Kidney (tissue), 14 donors: ENCODE results near the gene SPTAN1. TPM values are rescaled to one million over a fixed set of nuclear protein-coding genes. Genes with fewer than 3 reads are reported as not detected.
A peak's percentile ranks its signal among the peaks of the same experiment; 100 is the strongest.
"Not testable (repeated sequence)": the region's sequence is repeated elsewhere in the genome, so short reads cannot be mapped to it uniquely, and the experiment has no call there.

Source experiments
- DNase-seq, 5 donors: peaks; one replicate each; pipeline ENCODE4 v3.0.0-alpha.2; 2013 to 2020
- FAIRE-seq: peaks from 2 replicates; lab custom pipeline; 2012; peaks lifted over from hg19 to GRCh38; lab: Jason Lieb, UNC
- H3K27ac ChIP-seq, 2 donors: one replicate each; pipeline ENCODE4 v1.7.0; 2013; ENCODE audit warnings: low read depth in 2 of 2, low read length in 2 of 2, inconsistent platforms in 1 of 2
- H3K27me3 ChIP-seq: one replicate; pipeline ENCODE4 v1.7.1; 2013; ENCODE audit warnings: low read length, inconsistent platforms; ENCODE audit not compliant: control insufficient read depth, insufficient read depth
- H3K36me3 ChIP-seq, 3 donors: one replicate each; pipeline versions ENCODE4 v1.7.0 to v1.7.1; 2013; ENCODE audit warnings: low read length in 3 of 3, control low read depth in 1 of 3, inconsistent platforms in 1 of 3; ENCODE audit not compliant: insufficient read depth in 3 of 3, control insufficient read depth in 2 of 3
- H3K4me1 ChIP-seq, 3 donors: one replicate each; pipeline versions ENCODE4 v1.7.0 to v1.7.1; 2013; ENCODE audit warnings: low read length in 3 of 3, inconsistent platforms in 1 of 3, low read depth in 1 of 3; ENCODE audit not compliant: control insufficient read depth in 2 of 3, insufficient read depth in 2 of 3
- H3K4me3 ChIP-seq, 3 donors: one replicate each; pipeline versions ENCODE4 v1.7.0 to v1.8.1; 2013; ENCODE audit warnings: low read length in 3 of 3, control low read depth in 1 of 3, inconsistent platforms in 1 of 3
- H3K9ac ChIP-seq, 3 donors: one replicate each; pipeline versions ENCODE4 v1.7.0 to v1.7.1; 2013; ENCODE audit warnings: low read length in 3 of 3, control low read depth in 1 of 3, inconsistent platforms in 1 of 3
- H3K9me3 ChIP-seq, 3 donors: one replicate each; pipeline versions ENCODE4 v1.7.0 to v1.7.1; 2013; ENCODE audit warnings: low read length in 3 of 3, control low read depth in 1 of 3, inconsistent platforms in 1 of 3; ENCODE audit not compliant: control insufficient read depth in 2 of 3, insufficient read depth in 1 of 3
- intact Hi-C: fragments of 100-400 bp; cut with DNase I; formaldehyde crosslinking; loops from one replicate; pipeline ENCODE4 v1.11.1; 2022
- polyA plus RNA-seq: library from polyadenylated mRNA; stranded (reverse); fragments of 350-450 nt; fragmentation: Illumina TruSeq; extraction: RNeasy Lipid Tissue Mini Kit (QIAGEN cat#74804); gene quantifications from one replicate; pipeline ENCODE4 v1.2.3, GENCODE V29; 2014; ENCODE audit warnings: low read depth, low replicate concordance; ENCODE audit not compliant: insufficient read depth
- total RNA-seq: library from RNA; stranded (reverse); fragmentation: NEBNext Ultra II Directional; extraction: Animal tissue kit (Norgen Biotek cat#: 25700); gene quantifications from one replicate; pipeline ENCODE4 v1.2.1, GENCODE V29; 2021
- TF ChIP-seq, protein P1 (sequence below): IDR thresholded peaks from 3 replicates; pipeline ENCODE4 v1.5.1; 2012; ENCODE audit warnings: mild to moderate bottlenecking, moderate library complexity, borderline replicate concordance; ENCODE audit not compliant: insufficient read depth; ENCODE audit errors: extremely low read depth
- donor health status: control.
- donor health status: control.
- donor health status: control.
- donor health status: control.
- donor health status: control.
- donor health status: DM: yes; HTN: yes; CAD: no.
- donor health status: Normal renal cell carcinoma (clear cell type).

The SPTAN1 gene
- total and polyA plus RNA-seq, 2 donors from 2014 or later: 210 to 354 TPM

- FAIRE-seq (no peak), DNase-seq (peak; percentile 92 to 98 (median 95))
- H3K9me3 ChIP-seq: no peaks in the 10 kb centered on the region
- no peaks in the 10 kb centered on the region for H3K36me3 ChIP-seq
- intact Hi-C loops: no loop called here
- H3K4me1 ChIP-seq: no peaks in the 10 kb centered on the region
- no peaks in the 10 kb centered on the region for H3K27me3 ChIP-seq
- H3K4me3 ChIP-seq: peak within 1 kb of the TSS; percentile 74 to 81 (median 81)
- TF ChIP-seq, protein P1, sequence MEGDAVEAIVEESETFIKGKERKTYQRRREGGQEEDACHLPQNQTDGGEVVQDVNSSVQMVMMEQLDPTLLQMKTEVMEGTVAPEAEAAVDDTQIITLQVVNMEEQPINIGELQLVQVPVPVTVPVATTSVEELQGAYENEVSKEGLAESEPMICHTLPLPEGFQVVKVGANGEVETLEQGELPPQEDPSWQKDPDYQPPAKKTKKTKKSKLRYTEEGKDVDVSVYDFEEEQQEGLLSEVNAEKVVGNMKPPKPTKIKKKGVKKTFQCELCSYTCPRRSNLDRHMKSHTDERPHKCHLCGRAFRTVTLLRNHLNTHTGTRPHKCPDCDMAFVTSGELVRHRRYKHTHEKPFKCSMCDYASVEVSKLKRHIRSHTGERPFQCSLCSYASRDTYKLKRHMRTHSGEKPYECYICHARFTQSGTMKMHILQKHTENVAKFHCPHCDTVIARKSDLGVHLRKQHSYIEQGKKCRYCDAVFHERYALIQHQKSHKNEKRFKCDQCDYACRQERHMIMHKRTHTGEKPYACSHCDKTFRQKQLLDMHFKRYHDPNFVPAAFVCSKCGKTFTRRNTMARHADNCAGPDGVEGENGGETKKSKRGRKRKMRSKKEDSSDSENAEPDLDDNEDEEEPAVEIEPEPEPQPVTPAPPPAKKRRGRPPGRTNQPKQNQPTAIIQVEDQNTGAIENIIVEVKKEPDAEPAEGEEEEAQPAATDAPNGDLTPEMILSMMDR: no peak
- peak within 1 kb of the TSS; percentile 100 for H3K27ac ChIP-seq
- H3K9ac ChIP-seq: peak within 1 kb of the TSS; percentile 57 to 96 (median 91)
Measured at GRCh38 chr9:128656416-128657343, 104.3 kb downstream of the SPTAN1 start, which contains the start of gene DYNC2I2. DYNC2I2 (minus strand) TSS chr9:128656847; CDS start chr9:128656726, 121 bp downstream.

GRCh38 chr9:128657344-128657704 is 104.9 kb downstream of the SPTAN1 start:
- peak overlapping the region; percentile 57 to 96 (median 91) for H3K9ac ChIP-seq
- intact Hi-C loops: no loop called here
- TF ChIP-seq, protein P1: no peak
- no peak for DNase-seq
- no peaks in the 10 kb centered on the region for H3K36me3 ChIP-seq
- FAIRE-seq: no peak
- H3K4me3 ChIP-seq: peak overlapping the region in 2 of 3 donors; percentile 74 to 81
- no peaks in the 10 kb centered on the region for H3K4me1 ChIP-seq
- H3K27me3 ChIP-seq: no peaks in the 10 kb centered on the region
- H3K9me3 ChIP-seq: no peaks in the 10 kb centered on the region
- peak overlapping the region; percentile 100 for H3K27ac ChIP-seq

DNA sequence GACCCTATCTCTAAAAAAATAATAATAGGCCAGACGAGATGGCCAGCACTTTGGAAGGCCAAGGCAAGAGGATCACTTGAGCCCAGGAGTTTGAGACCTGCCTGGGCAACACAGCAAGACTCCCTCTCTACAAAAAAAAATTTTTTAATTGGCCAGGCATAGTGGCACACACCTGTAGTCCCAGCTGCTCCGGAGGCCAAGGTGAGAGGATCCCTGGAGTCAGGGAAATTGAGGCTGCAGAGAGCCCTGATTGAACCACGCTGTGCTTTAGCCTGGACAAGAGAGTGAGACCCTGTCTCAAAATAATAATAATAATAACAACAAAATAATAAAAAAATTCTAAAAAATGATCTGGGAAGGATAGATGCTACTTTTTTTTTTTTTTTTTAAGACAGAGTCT is 105.4 kb downstream of the SPTAN1 start:
- no peak for FAIRE-seq
- intact Hi-C loops: no loop called here

DNA sequence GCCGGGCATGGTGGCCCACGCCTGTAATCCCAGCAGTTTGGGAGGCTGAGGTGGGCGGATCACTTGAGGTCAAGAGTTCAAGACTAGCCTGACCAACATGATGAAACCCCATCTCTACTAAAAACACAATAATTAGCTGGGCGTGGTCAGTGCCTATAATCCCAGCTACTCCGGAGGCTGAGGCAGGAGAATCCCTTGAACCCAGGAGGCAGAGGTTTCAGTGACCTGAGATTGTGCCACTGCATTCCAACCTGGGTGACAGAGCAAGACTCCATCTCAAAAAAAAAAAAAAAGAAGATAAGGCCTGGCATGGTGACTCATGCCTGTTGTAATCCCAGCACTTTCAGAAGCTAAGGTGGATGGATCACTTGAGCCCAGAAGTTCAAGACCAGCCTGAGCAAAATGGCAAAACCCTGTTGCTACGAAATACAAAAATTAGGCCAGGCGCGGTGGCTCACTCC is 114.1 kb downstream of the SPTAN1 start:
- H3K27me3 ChIP-seq, H3K4me1 ChIP-seq, H3K36me3 ChIP-seq, H3K4me3 ChIP-seq, DNase-seq, FAIRE-seq, intact Hi-C loops, H3K9me3 ChIP-seq, H3K27ac ChIP-seq, H3K9ac ChIP-seq: not testable (repeated sequence)

More for the DNA sequence above, 105.4 kb downstream of the SPTAN1 start:
- Histone ChIP-seq H3K36me3 (no peaks in the 10 kb centered on the region), H3K4me1 (no peaks in the 10 kb centered on the region), H3K27ac (no peak overlapping the region), H3K27me3 (no peaks in the 10 kb centered on the region), H3K4me3 (no peak overlapping the region), H3K9ac (no peak overlapping the region), H3K9me3 (no peaks in the 10 kb centered on the region)
- no peak for DNase-seq
- TF ChIP-seq, protein P1: no peak
